ENCODE results near the gene ZP1. TPM values are rescaled to one million over a fixed set of nuclear protein-coding genes. Genes with fewer than 3 reads are reported as not detected.

Gene ZP1
- total and polyA plus RNA-seq, 2 experiments from 2014 or later, result not detected

GRCh38 chr11:60913793-60914632 is 46.7 kb downstream of the ZP1 start, which contains the start of gene TMEM109:
TSS of gene TMEM109 (plus strand) at chr11:60914158. CDS start at chr11:60919694, 5,536 bp downstream.
- H4K20me1 ChIP-seq (replicated peaks; ENCODE audit: insufficient read depth), result 0 out of 2 replicates have a peak, but pooled peaks cover 4% of the 10 kb centered on the region
- Mint-ChIP-seq H3K36me3 (ENCODE audit: low read depth) (peaks cover 5% of the 10 kb centered on the region; the same call in 2 of the 3 replicates), H3K4me1 (peaks cover 38% of the 10 kb centered on the region), H3K4me3 (peak within 1 kb of the TSS; percentile 91), H3K27me3 (ENCODE audit: insufficient read depth, low read depth, poor library complexity) (peaks cover 4% of the 10 kb centered on the region), H3K9me3 (no peaks in the 10 kb centered on the region; the same call in 2 of the 3 replicates), H3K27ac (peak within 1 kb of the TSS; percentile 93)
- peak within 1 kb of the TSS; percentile 88 for H3K4me2 ChIP-seq
- no peaks in the 10 kb centered on the region for H3K9me2 ChIP-seq (ENCODE audit: insufficient read depth)
- H3F3A ChIP-seq (replicated peaks; ENCODE audit: low read depth), result 0 out of 2 replicates have a peak, but pooled peaks cover 6% of the 10 kb centered on the region
- H3K27me3 ChIP-seq (ENCODE audit: insufficient read depth), result no peaks in the 10 kb centered on the region
- H2AFZ ChIP-seq, result peak within 1 kb of the TSS; percentile 92
- no peaks in the 10 kb centered on the region for H3K36me3 ChIP-seq (ENCODE audit: insufficient read depth)
- H3K4me1 ChIP-seq (ENCODE audit: insufficient read depth), result peaks cover 29% of the 10 kb centered on the region
- ATAC-seq, result peak; percentile 72
- peak; percentile 93 for DNase-seq (ENCODE audit: low spot score)
- H3K4me3 ChIP-seq, result peak within 1 kb of the TSS; percentile 56
- peaks cover 23% of the 10 kb centered on the region for H3K79me2 ChIP-seq (replicated peaks; ENCODE audit: insufficient read depth)
- peak within 1 kb of the TSS; percentile 94 for H3K27ac ChIP-seq (ENCODE audit: low read depth)
- TF ChIP-seq ZNF331 (CRISPR knock-in tag; IDR thresholded peaks at IDR 0.05; ENCODE audit: low read depth) (no peak), EZH2 (IDR thresholded peaks at IDR 0.05; ENCODE audit: low read depth, unreplicated experiment) (no peak), STAT1 (IDR thresholded peaks at IDR 0.05; ENCODE audit: unreplicated experiment) (no peak), CREB1 (CRISPR knock-in tag; IDR thresholded peaks at IDR 0.05; ENCODE audit: low read depth) (peak; percentile 26; the same call in 1 of the 2 replicates), REST (IDR thresholded peaks at IDR 0.05; ENCODE audit: unreplicated experiment) (no peak), JUNB (IDR thresholded peaks at IDR 0.05; ENCODE audit: unreplicated experiment) (no peak), POLR2AphosphoS5 (IDR thresholded peaks at IDR 0.05; ENCODE audit: low read depth) (peak; percentile 57; the same call in 1 of the 2 replicates), NANOG (IDR thresholded peaks at IDR 0.05; ENCODE audit: borderline replicate concordance) (no peak)
- TF ChIP-seq, protein P1, sequence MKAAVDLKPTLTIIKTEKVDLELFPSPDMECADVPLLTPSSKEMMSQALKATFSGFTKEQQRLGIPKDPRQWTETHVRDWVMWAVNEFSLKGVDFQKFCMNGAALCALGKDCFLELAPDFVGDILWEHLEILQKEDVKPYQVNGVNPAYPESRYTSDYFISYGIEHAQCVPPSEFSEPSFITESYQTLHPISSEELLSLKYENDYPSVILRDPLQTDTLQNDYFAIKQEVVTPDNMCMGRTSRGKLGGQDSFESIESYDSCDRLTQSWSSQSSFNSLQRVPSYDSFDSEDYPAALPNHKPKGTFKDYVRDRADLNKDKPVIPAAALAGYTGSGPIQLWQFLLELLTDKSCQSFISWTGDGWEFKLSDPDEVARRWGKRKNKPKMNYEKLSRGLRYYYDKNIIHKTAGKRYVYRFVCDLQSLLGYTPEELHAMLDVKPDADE (IDR thresholded peaks at IDR 0.05), result peak; percentile 97

All from GM23338 (cell line).